Measurements from ENCODE around the gene ADAM12.

DNA sequence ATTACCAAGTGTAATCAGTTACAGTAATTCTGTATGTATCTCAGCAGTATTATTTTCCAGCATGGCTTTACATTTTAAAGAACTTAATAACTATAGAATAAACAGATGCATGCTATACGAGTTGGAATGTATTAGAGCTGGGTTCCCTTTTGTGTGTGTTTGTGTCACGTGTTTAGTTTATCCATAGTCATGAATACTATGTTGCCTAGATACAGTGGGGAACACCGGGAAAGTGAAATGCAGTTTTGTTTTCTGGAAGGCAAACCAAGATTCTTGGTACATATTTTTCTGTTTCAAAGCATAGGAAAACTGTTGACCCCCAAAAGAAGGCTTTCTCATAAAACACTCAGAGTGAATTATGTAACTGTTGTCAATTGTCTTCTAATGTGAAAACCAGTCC, 372.9 kb downstream of the ADAM12 start:
- TF ChIP-seq, protein P1, sequence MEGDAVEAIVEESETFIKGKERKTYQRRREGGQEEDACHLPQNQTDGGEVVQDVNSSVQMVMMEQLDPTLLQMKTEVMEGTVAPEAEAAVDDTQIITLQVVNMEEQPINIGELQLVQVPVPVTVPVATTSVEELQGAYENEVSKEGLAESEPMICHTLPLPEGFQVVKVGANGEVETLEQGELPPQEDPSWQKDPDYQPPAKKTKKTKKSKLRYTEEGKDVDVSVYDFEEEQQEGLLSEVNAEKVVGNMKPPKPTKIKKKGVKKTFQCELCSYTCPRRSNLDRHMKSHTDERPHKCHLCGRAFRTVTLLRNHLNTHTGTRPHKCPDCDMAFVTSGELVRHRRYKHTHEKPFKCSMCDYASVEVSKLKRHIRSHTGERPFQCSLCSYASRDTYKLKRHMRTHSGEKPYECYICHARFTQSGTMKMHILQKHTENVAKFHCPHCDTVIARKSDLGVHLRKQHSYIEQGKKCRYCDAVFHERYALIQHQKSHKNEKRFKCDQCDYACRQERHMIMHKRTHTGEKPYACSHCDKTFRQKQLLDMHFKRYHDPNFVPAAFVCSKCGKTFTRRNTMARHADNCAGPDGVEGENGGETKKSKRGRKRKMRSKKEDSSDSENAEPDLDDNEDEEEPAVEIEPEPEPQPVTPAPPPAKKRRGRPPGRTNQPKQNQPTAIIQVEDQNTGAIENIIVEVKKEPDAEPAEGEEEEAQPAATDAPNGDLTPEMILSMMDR (conservative IDR thresholded peaks at IDR 0.05), result no peak
- no peak for TF ChIP-seq EZH2 (IDR thresholded peaks at IDR 0.05; ENCODE audit: low read depth)
